Keratinocyte (primary cell): ENCODE data around the gene ZCCHC7.

Experiments used
- EZH2 ChIP-seq: IDR thresholded peaks from one replicate; pipeline ENCODE4 v1.6.1; 2012; ENCODE audit warnings: inconsistent platforms, mild to moderate bottlenecking, low read length, moderate library complexity
- TF ChIP-seq, protein P1 (sequence below), 3 experiments: IDR thresholded peaks in 1 of 3; conservative IDR thresholded peaks in 1 of 3; optimal IDR thresholded peaks in 1 of 3; 2 replicates in 2 of 3; 3 replicates in 1 of 3; pipeline versions ENCODE3 to v1.5.1; 2011; ENCODE audit warnings: low read length in 3 of 3, mild to moderate bottlenecking in 3 of 3, moderate library complexity in 2 of 3, control low read depth in 1 of 3, inconsistent platforms in 1 of 3; ENCODE audit not compliant: insufficient read depth in 2 of 3; ENCODE audit errors: extremely low read depth in 1 of 3

- TF ChIP-seq, protein P1, sequence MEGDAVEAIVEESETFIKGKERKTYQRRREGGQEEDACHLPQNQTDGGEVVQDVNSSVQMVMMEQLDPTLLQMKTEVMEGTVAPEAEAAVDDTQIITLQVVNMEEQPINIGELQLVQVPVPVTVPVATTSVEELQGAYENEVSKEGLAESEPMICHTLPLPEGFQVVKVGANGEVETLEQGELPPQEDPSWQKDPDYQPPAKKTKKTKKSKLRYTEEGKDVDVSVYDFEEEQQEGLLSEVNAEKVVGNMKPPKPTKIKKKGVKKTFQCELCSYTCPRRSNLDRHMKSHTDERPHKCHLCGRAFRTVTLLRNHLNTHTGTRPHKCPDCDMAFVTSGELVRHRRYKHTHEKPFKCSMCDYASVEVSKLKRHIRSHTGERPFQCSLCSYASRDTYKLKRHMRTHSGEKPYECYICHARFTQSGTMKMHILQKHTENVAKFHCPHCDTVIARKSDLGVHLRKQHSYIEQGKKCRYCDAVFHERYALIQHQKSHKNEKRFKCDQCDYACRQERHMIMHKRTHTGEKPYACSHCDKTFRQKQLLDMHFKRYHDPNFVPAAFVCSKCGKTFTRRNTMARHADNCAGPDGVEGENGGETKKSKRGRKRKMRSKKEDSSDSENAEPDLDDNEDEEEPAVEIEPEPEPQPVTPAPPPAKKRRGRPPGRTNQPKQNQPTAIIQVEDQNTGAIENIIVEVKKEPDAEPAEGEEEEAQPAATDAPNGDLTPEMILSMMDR (optimal IDR thresholded peaks at IDR 0.05 in 1 of 3, IDR thresholded peaks at IDR 0.05 in 1 of 3, conservative IDR thresholded peaks at IDR 0.05 in 1 of 3; ENCODE audit: extremely low read depth in 1 of 3, insufficient read depth in 2 of 3, low read length in 3 of 3), result no peak
- no peak for TF ChIP-seq EZH2
Observed at GRCh38 chr9:37218800-37219425, 98.5 kb downstream of the ZCCHC7 start.
